Fibroblast of skin of left quadriceps (primary cell): ENCODE results near the gene ZFHX3.
A peak's percentile ranks its signal among the peaks of the same experiment; 100 is the strongest.

Experiments used
- DNase-seq, 2 experiments: peaks; one replicate each; pipeline ENCODE4 v3.0.0-alpha.2; 2013; ENCODE audit warnings: low read depth in 2 of 2

ZFHX3 gene

DNA sequence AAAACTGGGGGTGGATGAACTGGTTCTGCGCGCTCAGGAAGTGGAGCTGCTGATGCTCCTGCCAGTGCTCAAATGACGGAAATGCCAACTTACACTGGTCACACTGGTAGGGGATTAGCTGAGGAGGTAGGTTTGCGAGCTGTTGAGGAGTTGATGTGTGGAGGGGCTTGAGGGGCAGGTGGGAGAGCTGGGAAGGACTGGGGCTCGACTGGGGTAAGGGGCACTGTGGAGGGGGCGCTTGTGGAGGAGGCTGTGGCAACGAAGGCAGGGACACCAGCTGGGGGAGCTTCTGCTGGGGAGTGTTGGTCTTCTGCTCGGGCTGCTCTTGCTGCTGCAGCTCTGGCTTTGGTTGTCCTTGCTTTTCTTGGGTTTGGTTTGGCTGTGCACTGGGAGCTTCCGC, 252.9 kb downstream of the ZFHX3 start:
- DNase-seq: no peak

- no peak for DNase-seq
These were observed 253.6 kb downstream of the ZFHX3 start for GRCh38 chr16:72794319-72794718.

GRCh38 chr16:72793716-72794115, 254.2 kb downstream of the ZFHX3 start:
- no peak for DNase-seq

DNA sequence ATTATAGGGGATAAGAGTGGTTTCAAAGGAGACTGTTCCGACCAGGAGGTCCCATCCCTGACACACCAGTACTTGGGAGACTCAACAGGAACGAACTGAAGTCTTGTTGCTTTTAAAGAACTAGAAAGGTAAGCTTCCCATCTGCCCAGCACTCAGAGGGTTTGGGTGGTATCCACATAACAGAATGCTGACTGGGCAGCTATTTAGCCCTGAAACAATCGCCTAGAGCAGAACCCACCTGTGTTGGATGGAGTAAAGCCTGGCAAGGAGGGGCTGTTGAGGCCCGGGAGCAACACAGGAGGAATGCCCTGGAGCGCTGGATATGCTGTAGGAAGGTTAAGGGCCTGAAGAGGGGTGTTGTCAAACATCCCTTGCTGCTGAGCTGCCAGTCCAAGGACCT, 254.9 kb downstream of the ZFHX3 start:
- no peak for DNase-seq

GRCh38 chr16:72791786-72792185, 256.1 kb downstream of the ZFHX3 start:
- no peak for DNase-seq

- DNase-seq: no peak
These were observed 258.0 kb downstream of the ZFHX3 start for GRCh38 chr16:72789921-72790320.

DNA sequence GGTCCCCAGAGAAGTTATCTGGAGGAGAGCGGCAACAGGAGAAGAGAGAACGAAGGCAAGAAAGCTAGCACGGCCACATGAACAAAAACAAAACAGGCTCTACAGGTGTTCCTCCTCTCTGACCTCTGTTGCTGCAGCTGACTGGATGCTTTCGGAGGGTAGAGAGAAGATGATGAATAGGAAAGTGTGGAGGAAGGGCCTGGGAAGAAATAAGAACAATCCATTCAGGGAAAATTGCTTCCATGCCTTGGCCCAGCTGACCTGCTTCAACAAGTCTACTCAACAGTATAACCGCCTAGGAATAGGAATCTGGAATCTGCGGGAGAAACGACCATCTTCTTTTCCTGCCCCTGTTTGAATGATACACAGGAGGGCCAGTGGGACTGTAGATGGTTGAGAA, 258.5 kb downstream of the ZFHX3 start:
- no peak for DNase-seq

DNA sequence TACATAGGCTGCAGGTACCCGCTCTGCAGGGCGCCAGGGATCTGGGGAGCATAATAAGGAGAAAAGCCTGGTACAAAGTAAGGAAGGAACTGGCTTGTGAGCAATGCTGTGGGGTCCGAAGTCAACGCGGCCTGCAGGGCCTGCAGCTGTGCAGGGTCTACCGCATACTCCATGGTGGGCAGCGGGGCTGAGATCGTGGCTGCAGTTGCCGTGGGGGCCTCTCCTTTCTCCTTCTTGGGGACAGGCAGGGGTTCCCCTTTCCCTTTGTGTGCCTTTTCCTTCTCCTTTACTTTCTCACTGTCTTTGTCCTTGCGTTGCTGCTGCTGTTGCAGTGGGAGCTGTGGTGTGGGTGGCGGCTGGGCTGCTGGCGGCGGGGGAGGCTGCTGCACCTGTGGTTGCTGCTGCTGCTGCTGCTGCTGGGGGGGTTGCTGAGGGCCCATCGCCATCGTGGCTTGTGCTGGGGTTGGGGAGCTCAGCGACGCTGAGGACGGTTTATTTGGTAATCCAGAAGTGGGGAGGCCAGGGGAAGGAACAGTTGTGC, 259.6 kb downstream of the ZFHX3 start:
- no peak for DNase-seq

GRCh38 chr16:72787514-72788268, 260.2 kb downstream of the ZFHX3 start:
- peak; percentile 63 to 68 for DNase-seq

DNA sequence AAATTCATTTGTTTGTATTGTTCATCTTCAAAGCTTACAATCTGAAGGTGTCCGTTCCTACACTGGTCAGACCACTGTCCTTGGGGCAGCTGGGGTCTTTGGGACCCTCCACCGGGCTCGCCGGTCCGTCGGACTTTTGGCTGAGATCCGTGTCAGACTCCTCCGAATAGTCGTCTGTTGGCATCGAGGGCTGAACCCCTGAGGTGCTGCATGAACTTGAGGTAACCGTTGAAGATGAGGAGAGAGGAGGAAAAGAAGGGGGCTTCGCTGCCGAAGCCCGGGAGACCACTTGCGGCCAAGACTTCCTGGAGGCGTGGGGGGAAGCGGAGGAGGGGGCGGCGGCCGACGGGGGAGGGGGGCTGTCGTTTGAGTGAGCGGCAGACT, 260.8 kb downstream of the ZFHX3 start:
- no peak for DNase-seq

- no peak for DNase-seq
These were observed 261.3 kb downstream of the ZFHX3 start for GRCh38 chr16:72786606-72787005.

DNA sequence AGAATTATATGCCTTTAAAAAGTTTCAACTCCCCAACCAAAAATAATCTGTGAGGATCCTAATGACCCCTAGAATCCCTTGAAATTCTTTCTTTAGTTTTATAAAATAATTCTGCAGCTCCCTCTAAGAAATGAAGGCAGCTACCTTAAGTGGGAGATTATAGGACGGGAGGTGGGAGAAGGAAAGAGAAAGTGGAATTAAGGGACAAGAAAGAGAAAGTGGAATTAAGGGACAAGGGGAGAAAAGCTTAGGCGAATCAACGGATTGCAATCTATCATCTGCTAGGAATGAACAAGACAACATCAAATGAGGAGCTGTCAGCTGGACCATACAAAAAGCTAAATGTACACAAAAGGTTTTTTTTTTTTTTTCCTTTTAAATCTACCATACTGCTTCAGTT, 262.0 kb downstream of the ZFHX3 start:
- DNase-seq: no peak

DNA sequence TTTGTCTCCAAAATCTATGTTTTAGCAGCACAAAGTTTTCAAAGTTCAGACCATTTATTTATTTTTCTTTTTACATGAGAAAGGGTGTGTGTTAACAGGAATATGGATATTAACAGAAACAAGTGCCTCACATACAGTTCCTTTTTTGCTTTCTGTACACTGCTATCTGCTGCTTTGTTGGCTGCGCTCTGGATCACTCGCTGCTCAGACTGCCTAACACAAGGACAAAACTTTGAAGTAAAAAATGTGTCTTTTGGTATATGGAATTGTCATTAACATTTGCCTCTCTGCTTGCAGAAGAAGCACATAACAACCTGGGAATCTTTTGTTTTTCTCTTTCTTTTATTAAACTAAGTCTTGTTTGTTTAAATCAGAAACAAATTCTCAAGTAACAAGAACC, 262.8 kb downstream of the ZFHX3 start:
- no peak for DNase-seq

- no peak for DNase-seq
These were observed 264.1 kb downstream of the ZFHX3 start for GRCh38 chr16:72783716-72784318.

DNA sequence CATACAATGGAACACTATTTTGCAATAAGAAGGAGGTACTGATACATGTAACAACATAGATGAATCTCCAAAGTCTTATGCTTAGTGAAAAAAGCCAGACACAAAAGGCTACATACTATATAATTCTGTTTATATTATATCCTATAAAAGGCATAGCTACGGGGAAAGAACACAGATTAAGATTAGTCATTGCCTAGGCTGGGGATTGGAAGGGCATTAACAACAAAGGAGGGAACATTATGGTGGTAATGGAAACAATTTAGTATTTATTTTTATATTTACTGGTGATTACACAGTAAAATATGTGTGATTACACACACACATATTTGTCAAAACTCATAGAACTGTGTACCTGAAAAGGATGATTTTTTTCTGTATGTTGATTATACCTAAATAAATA, 278.1 kb downstream of the ZFHX3 start:
- no peak for DNase-seq

DNA sequence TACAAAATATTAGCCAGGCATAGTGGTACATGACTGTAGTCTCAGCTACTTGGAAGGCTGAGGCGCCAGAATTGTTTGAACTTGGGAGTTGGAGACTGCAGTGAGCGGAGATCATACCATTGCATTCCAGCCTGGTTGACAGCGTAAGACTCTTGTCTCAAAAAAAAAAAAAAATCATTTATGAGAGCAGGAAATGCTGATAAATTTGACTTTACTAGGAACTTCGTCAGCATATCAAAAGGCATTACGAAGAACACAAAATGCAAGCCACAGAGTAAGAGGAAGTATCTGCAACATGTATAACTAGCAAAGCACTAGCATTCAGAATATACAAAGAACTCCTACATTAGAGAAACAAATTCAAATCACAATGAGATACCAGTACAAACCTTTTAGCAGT, 279.3 kb downstream of the ZFHX3 start:
- DNase-seq: no peak

DNA sequence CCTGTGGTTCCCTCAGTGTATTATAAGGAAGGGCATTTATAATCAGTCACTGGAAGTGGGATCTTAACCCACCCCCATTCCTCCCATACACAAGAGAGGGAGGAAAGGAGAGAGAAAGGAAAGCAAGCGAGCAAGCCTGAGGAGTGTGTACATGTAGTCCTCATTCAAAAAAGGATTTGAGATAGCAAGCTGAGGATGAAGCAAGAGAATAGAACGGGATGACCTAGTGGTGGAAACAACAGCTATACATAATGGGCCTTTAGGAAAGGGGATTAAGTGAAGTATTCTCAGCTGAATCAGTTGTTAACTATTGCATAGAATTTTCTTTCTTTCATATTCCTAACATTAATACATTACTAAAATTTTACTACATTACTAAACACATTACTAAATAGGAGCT, 281.4 kb downstream of the ZFHX3 start:
- no peak for DNase-seq

GRCh38 chr16:72764015-72764654, 283.8 kb downstream of the ZFHX3 start:
- DNase-seq: no peak

DNA sequence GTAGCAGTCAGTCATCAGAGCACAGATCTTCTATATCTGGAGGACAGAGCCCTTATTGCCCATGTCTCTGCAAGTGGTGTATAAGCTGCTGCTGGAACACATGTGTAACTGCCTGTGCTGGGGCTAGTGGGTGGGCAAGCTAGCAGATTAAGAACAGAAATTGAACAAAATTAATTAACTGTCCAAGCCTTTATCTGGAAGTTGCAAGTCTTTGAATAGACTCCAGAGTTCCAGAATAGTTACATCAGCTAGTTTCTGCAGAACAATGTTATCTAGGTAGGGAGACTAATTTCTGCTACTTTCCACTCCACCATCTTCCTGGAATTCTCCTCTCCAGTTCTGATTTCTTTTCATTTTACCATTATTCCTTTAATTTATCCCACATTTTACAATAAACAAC, 287.3 kb downstream of the ZFHX3 start:
- DNase-seq: no peak

DNA sequence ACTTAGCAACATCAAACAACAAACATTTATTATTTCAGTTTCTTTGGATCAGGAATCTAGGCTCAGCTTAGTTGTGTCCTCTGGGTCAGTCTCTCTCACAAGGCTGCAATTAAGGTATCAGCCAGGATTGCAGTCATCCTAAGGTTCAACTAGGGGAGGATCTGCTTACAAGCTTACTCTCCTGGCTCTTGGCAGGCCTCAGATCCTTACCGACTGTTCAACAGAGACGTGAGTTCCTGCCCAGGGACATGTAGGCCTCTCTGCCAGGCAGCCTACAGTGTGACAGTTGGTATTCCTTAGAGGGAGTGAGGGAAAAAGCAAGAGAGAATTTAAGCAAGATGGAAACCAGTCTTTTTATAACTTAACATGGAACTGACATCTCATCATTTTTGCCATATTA, 294.0 kb downstream of the ZFHX3 start:
- no peak for DNase-seq

- no peak for DNase-seq
These were observed 295.8 kb downstream of the ZFHX3 start for GRCh38 chr16:72752004-72752695.

- no peak for DNase-seq
These were observed 296.9 kb downstream of the ZFHX3 start for GRCh38 chr16:72751076-72751475.
